HEK293 (cell line): Measurements from ENCODE around the gene CISD2.

Source experiments
- GLI2 ChIP-seq: fragments of 450-650 bp; formaldehyde crosslinking; IDR thresholded peaks from 2 replicates; pipeline ENCODE4; 2017; ENCODE audit warnings: missing biosample characterization, missing genetic modification characterization, low read depth, borderline replicate concordance
- GLI4 ChIP-seq: fragments of 450-650 bp; formaldehyde crosslinking; IDR thresholded peaks from 2 replicates; pipeline ENCODE4 v1.5.1; 2016; ENCODE audit warnings: missing biosample characterization, missing genetic modification characterization
- INSM2 ChIP-seq: fragments of 450-650 bp; formaldehyde crosslinking; IDR thresholded peaks from 2 replicates; pipeline ENCODE4 v1.5.1; 2016; ENCODE audit warnings: missing biosample characterization, missing genetic modification characterization
- KLF16 ChIP-seq: fragments of 450-650 bp; formaldehyde crosslinking; IDR thresholded peaks from 2 replicates; pipeline ENCODE4 v1.5.1; 2017; ENCODE audit warnings: missing biosample characterization, missing genetic modification characterization
- MEIS1 ChIP-seq: sonication (generic); formaldehyde crosslinking; IDR thresholded peaks from 2 replicates; pipeline ENCODE4 v1.8.1; 2022; ENCODE audit warnings: missing genetic modification reagents, mild to moderate bottlenecking, borderline replicate concordance
- RBAK ChIP-seq: fragments of 450-650 bp; formaldehyde crosslinking; IDR thresholded peaks from 2 replicates; pipeline ENCODE4 v1.5.1; 2016; ENCODE audit warnings: missing biosample characterization, missing genetic modification characterization
- SCRT2 ChIP-seq: fragments of 450-650 bp; formaldehyde crosslinking; IDR thresholded peaks from 2 replicates; pipeline ENCODE4 v1.5.1; 2016; ENCODE audit warnings: missing biosample characterization, missing genetic modification characterization
- SETDB1 ChIP-seq: IDR thresholded peaks from one replicate; pipeline ENCODE4 v1.6.1; 2017; ENCODE audit warnings: mild to moderate bottlenecking, low read length, moderate library complexity, mixed read lengths; ENCODE audit not compliant: insufficient read length
- SP3 ChIP-seq: fragments of 450-650 bp; formaldehyde crosslinking; IDR thresholded peaks from 2 replicates; pipeline ENCODE4 v1.5.1; 2016; ENCODE audit warnings: missing biosample characterization, missing genetic modification characterization
- TRIM28 ChIP-seq: IDR thresholded peaks from 2 replicates; pipeline ENCODE4 v1.6.1; 2011; ENCODE audit warnings: low read length, control low read depth, borderline replicate concordance
- WT1 ChIP-seq: fragments of 450-650 bp; formaldehyde crosslinking; IDR thresholded peaks from 2 replicates; pipeline ENCODE4 v1.5.1; 2016; ENCODE audit warnings: missing biosample characterization, missing genetic modification characterization
- YY1 ChIP-seq: fragments of 450-650 bp; formaldehyde crosslinking; IDR thresholded peaks from 2 replicates; pipeline ENCODE4 v1.5.1; 2018; ENCODE audit warnings: missing biosample characterization, missing genetic modification characterization
- ZBTB48 ChIP-seq: fragments of 450-650 bp; formaldehyde crosslinking; IDR thresholded peaks from 2 replicates; pipeline ENCODE4 v1.5.1; 2016; ENCODE audit warnings: missing biosample characterization, missing genetic modification characterization
- ZFP41 ChIP-seq: fragments of 450-650 bp; formaldehyde crosslinking; IDR thresholded peaks from 2 replicates; pipeline ENCODE4 v1.5.1; 2016; ENCODE audit warnings: missing biosample characterization, missing genetic modification characterization, borderline replicate concordance
- ZNF114 ChIP-seq: fragments of 450-650 bp; formaldehyde crosslinking; IDR thresholded peaks from 2 replicates; pipeline ENCODE4 v1.5.0; 2017; ENCODE audit warnings: missing biosample characterization, missing genetic modification characterization
- ZNF184 ChIP-seq: fragments of 450-650 bp; IDR thresholded peaks from 2 replicates; pipeline ENCODE4 v1.5.1; 2018; ENCODE audit warnings: missing biosample characterization, mild to moderate bottlenecking, missing genetic modification characterization
- ZNF2 ChIP-seq: fragments of 450-650 bp; formaldehyde crosslinking; IDR thresholded peaks from 2 replicates; pipeline ENCODE4 v1.5.1; 2016; ENCODE audit warnings: missing biosample characterization, missing genetic modification characterization
- ZNF23 ChIP-seq: fragments of 450-650 bp; formaldehyde crosslinking; IDR thresholded peaks from 2 replicates; pipeline ENCODE4 v1.5.1; 2016; ENCODE audit warnings: missing biosample characterization, missing genetic modification characterization, borderline replicate concordance
- ZNF501 ChIP-seq: fragments of 450-650 bp; formaldehyde crosslinking; IDR thresholded peaks from 2 replicates; pipeline ENCODE4 v1.5.1; 2016; ENCODE audit warnings: missing biosample characterization, missing genetic modification characterization
- ZNF510 ChIP-seq: fragments of 450-650 bp; formaldehyde crosslinking; IDR thresholded peaks from 2 replicates; pipeline ENCODE4 v1.5.1; 2018; ENCODE audit warnings: mild to moderate bottlenecking, missing genetic modification characterization, missing biosample characterization; ENCODE audit not compliant: insufficient replicate concordance
- ZNF549 ChIP-seq: fragments of 450-650 bp; IDR thresholded peaks from 2 replicates; pipeline ENCODE4 v1.5.1; 2018; ENCODE audit warnings: missing biosample characterization, missing genetic modification characterization, mild to moderate bottlenecking, inconsistent platforms, moderate library complexity
- ZNF664 ChIP-seq: fragments of 450-650 bp; formaldehyde crosslinking; IDR thresholded peaks from 2 replicates; pipeline ENCODE4 v1.5.1; 2016; ENCODE audit warnings: missing biosample characterization, missing genetic modification characterization
- ZNF692 ChIP-seq: fragments of 450-650 bp; formaldehyde crosslinking; IDR thresholded peaks from 2 replicates; pipeline ENCODE4 v1.5.1; 2016; ENCODE audit warnings: missing biosample characterization, missing genetic modification characterization
- ZNF701 ChIP-seq: fragments of 450-650 bp; formaldehyde crosslinking; IDR thresholded peaks from 2 replicates; pipeline ENCODE4 v1.5.1; 2016; ENCODE audit warnings: missing biosample characterization, missing genetic modification characterization
- ZNF785 ChIP-seq: fragments of 450-650 bp; formaldehyde crosslinking; IDR thresholded peaks from 2 replicates; pipeline ENCODE4 v1.5.1; 2016; ENCODE audit warnings: missing biosample characterization, missing genetic modification characterization
- ZNF792 ChIP-seq: fragments of 450-650 bp; formaldehyde crosslinking; IDR thresholded peaks from 2 replicates; pipeline ENCODE4 v1.5.1; 2016; ENCODE audit warnings: missing biosample characterization, missing genetic modification characterization
- ZSCAN16 ChIP-seq: fragments of 450-650 bp; formaldehyde crosslinking; IDR thresholded peaks from 2 replicates; pipeline ENCODE4 v1.5.1; 2016; ENCODE audit warnings: missing biosample characterization, missing genetic modification characterization
- ZSCAN23 ChIP-seq: fragments of 450-650 bp; formaldehyde crosslinking; IDR thresholded peaks from 2 replicates; pipeline ENCODE4 v1.5.1; 2016; ENCODE audit warnings: missing biosample characterization, missing genetic modification characterization
- ZSCAN4 ChIP-seq: fragments of 450-650 bp; formaldehyde crosslinking; IDR thresholded peaks from 2 replicates; pipeline ENCODE4 v1.5.1; 2017; ENCODE audit warnings: missing biosample characterization, missing genetic modification characterization
- TF ChIP-seq, protein P1 (sequence below): fragments of 450-650 bp; formaldehyde crosslinking; IDR thresholded peaks from 2 replicates; pipeline ENCODE4 v1.5.1; 2017; ENCODE audit warnings: missing biosample characterization, mild to moderate bottlenecking, missing genetic modification characterization, moderate library complexity
- TF ChIP-seq, protein P2 (sequence below): fragments of 450-650 bp; IDR thresholded peaks from 2 replicates; pipeline ENCODE4 v1.5.1; 2018; ENCODE audit warnings: missing biosample characterization, mild to moderate bottlenecking, missing genetic modification characterization
- TF ChIP-seq, protein P3 (sequence below): fragments of 450-650 bp; formaldehyde crosslinking; IDR thresholded peaks from 2 replicates; pipeline ENCODE4 v1.5.1; 2016; ENCODE audit warnings: missing biosample characterization, missing genetic modification characterization

The CISD2 gene

GRCh38 chr4:102826890-102827673 is 41.7 kb upstream of the CISD2 start, which contains the start of gene UBE2D3 (continued):
- TF ChIP-seq ZNF114 (tag by site-specific recombination) (no peak), GLI2 (tag by site-specific recombination) (no peak), RBAK (no peak), ZNF792 (tag by site-specific recombination) (peak; percentile 48; the same call in 1 of the 2 replicates), YY1 (peak; percentile 87), ZNF501 (peak; percentile 96), ZNF2 (peak; percentile 84; the same call in 1 of the 2 replicates), ZSCAN23 (tag by site-specific recombination) (peak; percentile 88; the same call in 1 of the 2 replicates), ZNF23 (tag by site-specific recombination) (no peak), ZFP41 (no peak), ZSCAN16 (tag by site-specific recombination) (no peak), ZBTB48 (peak; percentile 26; the same call in 1 of the 2 replicates), ZNF664 (tag by site-specific recombination) (no peak; the same call in 1 of the 2 replicates), WT1 (peak; percentile 66; the same call in 1 of the 2 replicates), SETDB1 (no peak), SP3 (peak; percentile 96), SCRT2 (tag by site-specific recombination) (peak; percentile 57; the same call in 1 of the 2 replicates), KLF16 (tag by site-specific recombination) (peak; percentile 87), ZNF701 (peak; percentile 45; the same call in 1 of the 2 replicates), ZNF785 (tag by site-specific recombination) (peak; percentile 89), TRIM28 (no peak), INSM2 (tag by site-specific recombination) (peak; percentile 81), ZNF184 (tag by site-specific recombination) (no peak), MEIS1 (CRISPR knock-in tag) (no peak), ZNF549 (tag by site-specific recombination) (no peak), ZSCAN4 (peak; percentile 55; the same call in 1 of the 2 replicates), GLI4 (peak; percentile 71), ZNF692 (tag by site-specific recombination) (peak; percentile 82; the same call in 1 of the 2 replicates), ZNF510 (tag by site-specific recombination) (no peak)
- TF ChIP-seq, protein P1, sequence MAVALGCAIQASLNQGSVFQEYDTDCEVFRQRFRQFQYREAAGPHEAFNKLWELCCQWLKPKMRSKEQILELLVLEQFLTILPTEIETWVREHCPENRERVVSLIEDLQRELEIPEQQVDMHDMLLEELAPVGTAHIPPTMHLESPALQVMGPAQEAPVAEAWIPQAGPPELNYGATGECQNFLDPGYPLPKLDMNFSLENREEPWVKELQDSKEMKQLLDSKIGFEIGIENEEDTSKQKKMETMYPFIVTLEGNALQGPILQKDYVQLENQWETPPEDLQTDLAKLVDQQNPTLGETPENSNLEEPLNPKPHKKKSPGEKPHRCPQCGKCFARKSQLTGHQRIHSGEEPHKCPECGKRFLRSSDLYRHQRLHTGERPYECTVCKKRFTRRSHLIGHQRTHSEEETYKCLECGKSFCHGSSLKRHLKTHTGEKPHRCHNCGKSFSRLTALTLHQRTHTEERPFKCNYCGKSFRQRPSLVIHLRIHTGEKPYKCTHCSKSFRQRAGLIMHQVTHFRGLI (tag by site-specific recombination): 0 out of 2 replicates have a peak, but pooled peaks have one; percentile 66
- TF ChIP-seq, protein P2, sequence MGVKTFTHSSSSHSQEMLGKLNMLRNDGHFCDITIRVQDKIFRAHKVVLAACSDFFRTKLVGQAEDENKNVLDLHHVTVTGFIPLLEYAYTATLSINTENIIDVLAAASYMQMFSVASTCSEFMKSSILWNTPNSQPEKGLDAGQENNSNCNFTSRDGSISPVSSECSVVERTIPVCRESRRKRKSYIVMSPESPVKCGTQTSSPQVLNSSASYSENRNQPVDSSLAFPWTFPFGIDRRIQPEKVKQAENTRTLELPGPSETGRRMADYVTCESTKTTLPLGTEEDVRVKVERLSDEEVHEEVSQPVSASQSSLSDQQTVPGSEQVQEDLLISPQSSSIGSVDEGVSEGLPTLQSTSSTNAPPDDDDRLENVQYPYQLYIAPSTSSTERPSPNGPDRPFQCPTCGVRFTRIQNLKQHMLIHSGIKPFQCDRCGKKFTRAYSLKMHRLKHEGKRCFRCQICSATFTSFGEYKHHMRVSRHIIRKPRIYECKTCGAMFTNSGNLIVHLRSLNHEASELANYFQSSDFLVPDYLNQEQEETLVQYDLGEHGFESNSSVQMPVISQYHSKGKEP (tag by site-specific recombination): no peak
- TF ChIP-seq, protein P3, sequence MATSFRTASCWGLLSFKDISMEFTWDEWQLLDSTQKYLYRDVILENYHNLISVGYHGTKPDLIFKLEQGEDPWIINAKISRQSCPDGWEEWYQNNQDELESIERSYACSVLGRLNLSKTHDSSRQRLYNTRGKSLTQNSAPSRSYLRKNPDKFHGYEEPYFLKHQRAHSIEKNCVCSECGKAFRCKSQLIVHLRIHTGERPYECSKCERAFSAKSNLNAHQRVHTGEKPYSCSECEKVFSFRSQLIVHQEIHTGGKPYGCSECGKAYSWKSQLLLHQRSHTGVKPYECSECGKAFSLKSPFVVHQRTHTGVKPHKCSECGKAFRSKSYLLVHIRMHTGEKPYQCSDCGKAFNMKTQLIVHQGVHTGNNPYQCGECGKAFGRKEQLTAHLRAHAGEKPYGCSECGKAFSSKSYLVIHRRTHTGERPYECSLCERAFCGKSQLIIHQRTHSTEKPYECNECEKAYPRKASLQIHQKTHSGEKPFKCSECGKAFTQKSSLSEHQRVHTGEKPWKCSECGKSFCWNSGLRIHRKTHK (tag by site-specific recombination): no peak
